ENCODE data around the gene APBA1. TPM values are rescaled to one million over a fixed set of nuclear protein-coding genes. Genes with fewer than 3 reads are reported as not detected.

APBA1 gene
- total RNA-seq, 1 donor from 2014 or later: 13.0 TPM

DNA sequence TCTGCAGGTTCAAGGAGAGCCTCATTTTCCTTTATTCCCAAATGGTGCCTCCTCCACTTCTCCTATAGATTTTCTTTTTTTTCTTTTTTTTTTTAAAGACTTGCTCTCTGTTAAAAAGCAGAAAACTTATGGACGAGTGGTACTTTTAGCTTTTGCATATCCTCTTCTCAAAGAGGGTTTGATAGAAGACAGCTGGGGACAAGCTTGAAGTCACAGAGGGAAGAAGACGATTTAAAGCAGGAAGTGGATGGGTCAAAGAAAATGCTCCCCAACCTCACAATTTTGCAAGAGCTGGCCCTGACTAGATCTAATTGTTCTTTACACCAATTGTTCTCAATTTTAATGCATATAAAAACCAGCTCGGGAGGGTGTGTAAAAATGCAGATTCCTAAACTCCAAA is 48.9 kb downstream of the APBA1 start:
- Mint-ChIP-seq H3K27me3 (ENCODE audit: unreplicated experiment) (no peaks in the 10 kb centered on the region), H3K4me1 (ENCODE audit: low read depth, unreplicated experiment) (peaks cover 5% of the 10 kb centered on the region), H3K4me3 (ENCODE audit: unreplicated experiment) (no peak overlapping the region), H3K9me3 (ENCODE audit: unreplicated experiment) (peaks cover 1% of the 10 kb centered on the region), H3K36me3 (ENCODE audit: unreplicated experiment) (no peaks in the 10 kb centered on the region), H3K27ac (ENCODE audit: unreplicated experiment) (no peak overlapping the region)
- no peak for DNase-seq
- TF ChIP-seq, protein P1, sequence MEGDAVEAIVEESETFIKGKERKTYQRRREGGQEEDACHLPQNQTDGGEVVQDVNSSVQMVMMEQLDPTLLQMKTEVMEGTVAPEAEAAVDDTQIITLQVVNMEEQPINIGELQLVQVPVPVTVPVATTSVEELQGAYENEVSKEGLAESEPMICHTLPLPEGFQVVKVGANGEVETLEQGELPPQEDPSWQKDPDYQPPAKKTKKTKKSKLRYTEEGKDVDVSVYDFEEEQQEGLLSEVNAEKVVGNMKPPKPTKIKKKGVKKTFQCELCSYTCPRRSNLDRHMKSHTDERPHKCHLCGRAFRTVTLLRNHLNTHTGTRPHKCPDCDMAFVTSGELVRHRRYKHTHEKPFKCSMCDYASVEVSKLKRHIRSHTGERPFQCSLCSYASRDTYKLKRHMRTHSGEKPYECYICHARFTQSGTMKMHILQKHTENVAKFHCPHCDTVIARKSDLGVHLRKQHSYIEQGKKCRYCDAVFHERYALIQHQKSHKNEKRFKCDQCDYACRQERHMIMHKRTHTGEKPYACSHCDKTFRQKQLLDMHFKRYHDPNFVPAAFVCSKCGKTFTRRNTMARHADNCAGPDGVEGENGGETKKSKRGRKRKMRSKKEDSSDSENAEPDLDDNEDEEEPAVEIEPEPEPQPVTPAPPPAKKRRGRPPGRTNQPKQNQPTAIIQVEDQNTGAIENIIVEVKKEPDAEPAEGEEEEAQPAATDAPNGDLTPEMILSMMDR (IDR thresholded peaks at IDR 0.05; ENCODE audit: partially characterized antibody, unreplicated experiment): no peak

DNA sequence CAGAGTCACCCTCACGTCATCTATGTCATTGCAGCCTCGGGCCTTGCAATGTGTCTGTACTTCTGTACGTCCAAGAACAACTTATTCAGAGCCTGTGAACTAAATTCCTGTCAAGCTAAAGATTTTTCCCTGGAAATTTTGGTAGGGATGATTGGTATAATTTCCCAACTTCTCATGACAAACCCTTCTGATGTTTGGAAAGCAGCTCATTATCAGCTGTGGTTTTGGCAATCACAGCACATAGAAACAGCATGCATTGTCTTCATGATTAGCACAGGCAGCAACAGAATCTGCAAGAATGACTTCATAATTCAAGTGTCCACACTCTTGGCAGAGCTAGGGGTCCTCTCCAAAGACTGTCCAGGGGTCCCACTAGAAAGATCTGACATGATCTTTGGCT is 49.5 kb downstream of the APBA1 start:
- DNase-seq: no peak
- H3K4me3 Mint-ChIP-seq (ENCODE audit: unreplicated experiment): no peak overlapping the region
- H3K4me1 Mint-ChIP-seq (ENCODE audit: low read depth, unreplicated experiment): peaks cover 5% of the 10 kb centered on the region
- no peaks in the 10 kb centered on the region for H3K36me3 Mint-ChIP-seq (ENCODE audit: unreplicated experiment)
- no peaks in the 10 kb centered on the region for H3K27me3 Mint-ChIP-seq (ENCODE audit: unreplicated experiment)
- peaks cover 1% of the 10 kb centered on the region for H3K9me3 Mint-ChIP-seq (ENCODE audit: unreplicated experiment)
- TF ChIP-seq, protein P1 (IDR thresholded peaks at IDR 0.05; ENCODE audit: partially characterized antibody, unreplicated experiment): no peak
- no peak overlapping the region for H3K27ac Mint-ChIP-seq (ENCODE audit: unreplicated experiment)

DNA sequence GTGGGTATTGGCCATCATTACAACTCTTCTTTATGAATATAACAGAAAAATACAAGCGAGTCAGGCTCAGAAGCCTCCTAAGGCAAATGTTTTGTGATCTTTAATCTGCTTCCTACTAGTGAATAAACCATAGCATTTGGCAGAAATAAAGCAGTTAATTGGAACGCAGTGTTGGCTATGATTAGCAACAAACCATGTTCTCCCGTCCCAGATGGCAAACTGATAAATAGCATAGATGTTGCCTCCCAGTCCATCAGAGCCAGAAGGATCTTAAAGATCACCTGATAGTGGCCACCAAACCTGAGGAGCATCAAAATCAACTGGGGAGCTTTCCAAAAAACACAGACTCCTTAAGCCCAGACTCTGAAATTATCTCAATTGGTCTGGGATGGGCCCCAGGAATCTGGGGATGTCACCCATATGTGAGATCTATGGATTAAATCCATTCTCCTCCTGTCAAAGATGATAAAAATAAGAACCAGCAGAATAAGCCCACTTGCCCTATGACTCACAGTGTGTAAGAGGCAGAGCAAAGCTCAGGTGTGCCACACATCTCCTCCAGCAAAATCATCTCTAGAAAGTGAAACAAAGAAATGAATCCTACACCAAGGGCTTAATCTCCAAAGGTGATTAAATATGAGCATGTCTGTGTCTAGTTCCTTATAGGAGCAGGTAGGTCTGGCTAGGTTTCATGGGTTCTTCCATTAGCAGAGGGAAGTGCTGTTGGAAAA is 50.3 kb downstream of the APBA1 start:
- Mint-ChIP-seq H3K9me3 (ENCODE audit: unreplicated experiment) (no peaks in the 10 kb centered on the region), H3K27ac (ENCODE audit: unreplicated experiment) (no peak overlapping the region), H3K36me3 (ENCODE audit: unreplicated experiment) (no peaks in the 10 kb centered on the region), H3K4me1 (ENCODE audit: low read depth, unreplicated experiment) (no peaks in the 10 kb centered on the region), H3K27me3 (ENCODE audit: unreplicated experiment) (no peaks in the 10 kb centered on the region), H3K4me3 (ENCODE audit: unreplicated experiment) (no peak overlapping the region)
- TF ChIP-seq, protein P1 (IDR thresholded peaks at IDR 0.05; ENCODE audit: partially characterized antibody, unreplicated experiment): no peak
- DNase-seq: no peak

- Mint-ChIP-seq H3K27me3 (ENCODE audit: unreplicated experiment) (peaks cover 3% of the 10 kb centered on the region), H3K4me1 (ENCODE audit: low read depth, unreplicated experiment) (no peaks in the 10 kb centered on the region), H3K4me3 (ENCODE audit: unreplicated experiment) (no peak overlapping the region), H3K27ac (ENCODE audit: unreplicated experiment) (no peak overlapping the region), H3K9me3 (ENCODE audit: unreplicated experiment) (no peaks in the 10 kb centered on the region), H3K36me3 (ENCODE audit: unreplicated experiment) (no peaks in the 10 kb centered on the region)
- DNase-seq: no peak
- TF ChIP-seq, protein P1 (IDR thresholded peaks at IDR 0.05; ENCODE audit: partially characterized antibody, unreplicated experiment): no peak
Measured at GRCh38 chr9:69620731-69621130, 51.4 kb downstream of the APBA1 start.

- no peaks in the 10 kb centered on the region for H3K36me3 Mint-ChIP-seq (ENCODE audit: unreplicated experiment)
- H3K27me3 Mint-ChIP-seq (ENCODE audit: unreplicated experiment): peaks cover 3% of the 10 kb centered on the region
- TF ChIP-seq, protein P1 (IDR thresholded peaks at IDR 0.05; ENCODE audit: partially characterized antibody, unreplicated experiment): no peak
- no peak overlapping the region for H3K27ac Mint-ChIP-seq (ENCODE audit: unreplicated experiment)
- no peak overlapping the region for H3K4me3 Mint-ChIP-seq (ENCODE audit: unreplicated experiment)
- no peaks in the 10 kb centered on the region for H3K9me3 Mint-ChIP-seq (ENCODE audit: unreplicated experiment)
- no peak for DNase-seq
- no peaks in the 10 kb centered on the region for H3K4me1 Mint-ChIP-seq (ENCODE audit: low read depth, unreplicated experiment)
Measured at GRCh38 chr9:69619233-69619632, 52.9 kb downstream of the APBA1 start.
